HCT116 (cell line): Measurements from ENCODE around the gene ISOC2. TPM values are rescaled to one million over a fixed set of nuclear protein-coding genes. Genes with fewer than 3 reads are reported as not detected.
A peak's percentile ranks its signal among the peaks of the same experiment; 100 is the strongest.

Source experiments
- ATAC-seq: fragments of 200-7000 bp; cut with Tn5 transposase; 2 replicates; pipeline ENCODE4 v1.9.1; 2020; ENCODE audit warnings: mild to moderate bottlenecking, moderate library complexity
- Bru-seq: library from RNA; stranded (reverse); fragments of 400-500 nt; gene quantifications from one replicate; lab custom pipeline; 2021; lab: Mats Ljungman, UMichigan
- BruChase-seq, 2 experiments: library from RNA; stranded (reverse); fragments of 400-500 nt; gene quantifications; one replicate each; lab custom pipeline; 2021; lab: Mats Ljungman, UMichigan
- BruUV-seq: library from RNA; stranded (reverse); fragments of 400-500 nt; replicated peaks from 2 replicates; lab custom pipeline; 2021; lab: Mats Ljungman, UMichigan
- CTCF ChIA-PET: fragments of 300-600 bp; sonication (Branson Sonifier 250); formaldehyde crosslinking; loops from one replicate; lab custom pipeline; 2021; ENCODE audit warnings: antibody characterized with exemption; lab: Charles Lee
- POLR2A ChIA-PET: fragments of 300-600, 350-600 bp; sonication (Branson Sonifier 250); formaldehyde crosslinking; loops from one replicate; lab custom pipeline; 2021; ENCODE audit warnings: antibody characterized with exemption; lab: Charles Lee
- RAD21 ChIA-PET, 2 experiments: fragments of 300-600 bp; sonication (Branson Sonifier 250); formaldehyde crosslinking; loops; one replicate each; lab custom pipeline; 2023; ENCODE audit warnings: low total read pairs in 2 of 2; ENCODE audit not compliant: uncharacterized antibody in 2 of 2, unreplicated experiment in 2 of 2, low non-redundant PET in 1 of 2; lab: Charles Lee
- DNase-seq: peaks from one replicate; pipeline ENCODE4 v3.0.0-alpha.2; 2010; ENCODE audit warnings: low read depth, low spot score
- H2AFZ ChIP-seq: fragments of 200-600 bp; shearing (Covaris generic), sonication (generic); 2 replicates; pipeline ENCODE4 v1.6.1; 2017; ENCODE audit warnings: low read depth, mixed run types, mixed read lengths, antibody characterized with exemption, low read length; ENCODE audit not compliant: poor library complexity, severe bottlenecking
- H3K27ac ChIP-seq: 2 replicates; pipeline ENCODE4 v1.5.1; 2012; ENCODE audit warnings: low read depth, low read length
- H3K27me3 ChIP-seq: fragments of 200-600 bp; sonication (generic); 2 replicates; pipeline ENCODE4 v1.6.1; 2016; ENCODE audit warnings: mixed run types, low read length, mixed read lengths; ENCODE audit not compliant: insufficient read depth
- H3K36me3 ChIP-seq, 2 experiments: fragments of 200-500 bp in 1 of 2; fragments of 200-600 bp in 1 of 2; sonication (Bioruptor generic) in 1 of 2; sonication (generic) in 1 of 2; 2 replicates each; pipeline versions ENCODE4 v1.5.1 to v1.6.1; 2014 to 2016; ENCODE audit warnings: low read length in 2 of 2, inconsistent platforms in 1 of 2, mixed read lengths in 1 of 2, mixed run types in 1 of 2; ENCODE audit not compliant: insufficient read depth in 2 of 2, control insufficient read depth in 1 of 2
- H3K4me1 ChIP-seq, 2 experiments: fragments of 200-600 bp in 1 of 2; sonication (generic) in 1 of 2; 2 replicates each; pipeline versions ENCODE4 v1.5.1 to v1.6.1; 2012 to 2017; ENCODE audit warnings: low read length in 2 of 2, inconsistent platforms in 1 of 2, mild to moderate bottlenecking in 1 of 2, mixed read lengths in 1 of 2, mixed run types in 1 of 2, moderate library complexity in 1 of 2; ENCODE audit not compliant: insufficient read depth in 2 of 2, control insufficient read depth in 1 of 2
- H3K4me2 ChIP-seq: fragments of 200-600 bp; sonication (generic); 2 replicates; pipeline ENCODE4 v1.6.1; 2017; ENCODE audit warnings: mixed run types, low read length, mixed read lengths
- H3K4me3 ChIP-seq, 2 experiments: fragments of 200-600 bp in 1 of 2; sonication (generic) in 1 of 2; replicated peaks in 1 of 2; 2 replicates each; pipeline ENCODE4 v1.5.1; 2011 to 2016; ENCODE audit warnings: low read length in 2 of 2, control low read depth in 1 of 2, low read depth in 1 of 2, mild to moderate bottlenecking in 1 of 2, mixed read lengths in 1 of 2, mixed run types in 1 of 2
- H3K79me2 ChIP-seq: fragments of 200-600 bp; sonication (generic); 2 replicates; pipeline ENCODE4 v1.6.1; 2017; ENCODE audit warnings: mild to moderate bottlenecking, mixed run types, low read length, moderate library complexity, mixed read lengths; ENCODE audit not compliant: insufficient read depth
- H3K9ac ChIP-seq: fragments of 200-600 bp; sonication (generic); 2 replicates; pipeline ENCODE4 v1.6.1; 2016; ENCODE audit warnings: low read length, mixed read lengths
- H3K9me2 ChIP-seq: fragments of 200-600 bp; sonication (generic), shearing (Covaris generic); 2 replicates; pipeline ENCODE4 v1.6.1; 2017; ENCODE audit warnings: mixed run types, mild to moderate bottlenecking, moderate library complexity; ENCODE audit not compliant: insufficient read depth
- H3K9me3 ChIP-seq, 2 experiments: fragments of 200-500 bp in 1 of 2; fragments of 200-600 bp in 1 of 2; sonication (Bioruptor generic) in 1 of 2; sonication (generic) in 1 of 2; 2 replicates each; pipeline ENCODE4 v1.6.1; 2014 to 2017; ENCODE audit warnings: low read length in 2 of 2, mixed read lengths in 2 of 2, inconsistent platforms in 1 of 2, low read depth in 1 of 2, mild to moderate bottlenecking in 1 of 2, mixed run types in 1 of 2, moderate library complexity in 1 of 2; ENCODE audit not compliant: control insufficient read depth in 1 of 2, insufficient read depth in 1 of 2
- H4K20me1 ChIP-seq: fragments of 200-600 bp; sonication (generic), shearing (Covaris generic); 2 replicates; pipeline ENCODE4 v1.6.1; 2017; ENCODE audit warnings: mixed run types, mild to moderate bottlenecking, moderate library complexity; ENCODE audit not compliant: insufficient read depth
- EGR1 ChIP-seq: IDR thresholded peaks from 2 replicates; pipeline ENCODE4 v1.6.1; 2012; ENCODE audit warnings: low read depth
- ELF1 ChIP-seq: IDR thresholded peaks from 2 replicates; pipeline ENCODE4 v1.6.1; 2012; ENCODE audit warnings: low read depth, borderline replicate concordance
- JUND ChIP-seq: IDR thresholded peaks from 2 replicates; pipeline ENCODE4 v1.6.1; 2012
- POLR2A ChIP-seq: IDR thresholded peaks from 2 replicates; pipeline ENCODE4 v1.7.0; 2011; ENCODE audit warnings: borderline replicate concordance; ENCODE audit not compliant: insufficient read depth, insufficient read length; ENCODE audit errors: extremely low read depth
- RAD21 ChIP-seq: IDR thresholded peaks from 2 replicates; pipeline ENCODE4 v1.6.1; 2012; ENCODE audit warnings: low read depth, mild to moderate bottlenecking
- SIN3A ChIP-seq: IDR thresholded peaks from 2 replicates; pipeline ENCODE4 v1.6.1; 2012; ENCODE audit warnings: low read depth
- SP1 ChIP-seq: IDR thresholded peaks from 2 replicates; pipeline ENCODE4 v1.6.1; 2012; ENCODE audit warnings: low read depth
- ZFX ChIP-seq: fragments of 450-650 bp; IDR thresholded peaks from 2 replicates; pipeline ENCODE4 v1.6.1; 2017
- intact Hi-C: fragments of 100-400 bp; cut with micrococcal nuclease; formaldehyde crosslinking; loops from 2 replicates; pipeline ENCODE4 v1.10.0; 2022
- long read RNA-seq: library from polyadenylated mRNA; unstranded; transcript quantifications from one replicate; pipeline ENCODE4 v2.0.0, GENCODE V29; 2021; ENCODE audit not compliant: unreplicated experiment
- polyA plus RNA-seq: library from polyadenylated mRNA; unstranded; fragments of >200 nt; gene quantifications from 2 replicates; pipeline ENCODE4 v1.2.1, GENCODE V29; 2012; ENCODE audit warnings: missing spikeins
- total RNA-seq: library from RNA; stranded (reverse); gene quantifications from one replicate; pipeline ENCODE4 v1.2.1, GENCODE V29; 2021; ENCODE audit not compliant: unreplicated experiment
- TF ChIP-seq, protein P1 (sequence below): IDR thresholded peaks from 2 replicates; pipeline ENCODE4 v1.6.1; 2012
- TF ChIP-seq, protein P2 (sequence below): IDR thresholded peaks from 2 replicates; pipeline ENCODE4 v1.6.1; 2012; ENCODE audit warnings: low read depth
- TF ChIP-seq, protein P3 (sequence below): IDR thresholded peaks from 2 replicates; pipeline ENCODE4 v1.6.1; 2012

The ISOC2 gene, protein sequence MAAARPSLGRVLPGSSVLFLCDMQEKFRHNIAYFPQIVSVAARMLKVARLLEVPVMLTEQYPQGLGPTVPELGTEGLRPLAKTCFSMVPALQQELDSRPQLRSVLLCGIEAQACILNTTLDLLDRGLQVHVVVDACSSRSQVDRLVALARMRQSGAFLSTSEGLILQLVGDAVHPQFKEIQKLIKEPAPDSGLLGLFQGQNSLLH
- 56.8 TPM for total RNA-seq
- polyA plus RNA-seq = 53.6 and 62.9 TPM in 2 replicates
- percentile 65 among the genes with signal in this experiment for Bru-seq, nascent RNA
- BruChase-seq, experiment 1, labeled RNA remaining after a 6-hour chase = percentile 73 among the genes with signal in this experiment
- percentile 61 among the genes with signal in this experiment for BruChase-seq, experiment 2, labeled RNA remaining after a 2-hour chase
- long read RNA-seq, transcript ISOC2-202 (6 exons, 998 nt) = major isoform, 7 of 11 reads
- long read RNA-seq, partial matches to known transcripts = 0 of 11 reads
- long read RNA-seq, other reads (novel, unspliced or antisense) = 2 of 11 reads

DNA sequence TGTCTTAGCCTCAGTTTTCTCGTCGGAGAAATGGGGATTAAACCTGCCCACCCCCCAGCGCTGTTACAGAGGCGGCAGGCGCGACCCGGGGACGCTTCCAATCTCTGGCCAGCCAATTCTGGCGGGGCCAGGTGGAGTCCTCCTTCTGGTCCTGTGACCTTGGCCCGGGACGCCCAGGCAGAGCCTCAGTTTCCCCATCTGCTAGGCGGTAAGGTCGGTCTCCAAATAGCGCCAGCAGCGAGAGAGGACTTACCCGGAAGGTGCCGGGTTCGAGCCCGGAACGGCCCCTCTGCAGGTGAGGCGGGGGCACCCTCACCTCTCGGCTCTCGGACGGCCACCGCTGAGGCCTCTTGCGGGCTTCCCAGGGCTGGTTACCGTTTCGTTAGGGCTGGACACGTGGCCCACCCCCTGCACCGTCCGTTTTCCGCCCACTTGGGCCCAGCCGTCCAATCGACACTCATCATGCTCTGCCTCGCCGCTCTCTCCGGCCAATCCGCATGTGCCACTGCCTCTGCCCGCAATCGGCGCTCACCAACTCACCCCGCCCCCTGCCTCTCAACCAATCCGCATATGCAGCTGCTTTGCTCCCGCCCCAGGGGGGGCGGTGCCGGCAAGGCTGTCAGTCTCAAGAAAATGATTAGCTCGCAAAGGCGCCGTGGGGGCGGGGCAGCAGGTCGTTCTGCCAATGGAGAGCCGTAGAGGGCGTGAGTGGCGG is at the start of gene ISOC2:
Gene ISOC2, minus strand, starts transcription at position 384 of the 715 bp plus-strand sequence. CDS start 5,156 bp downstream, outside the sequence.
- Histone ChIP-seq H4K20me1 (no peaks in the 10 kb centered on the region), H3K9me3 (no peaks in the 10 kb centered on the region), H3K4me1 (peaks cover 9 to 28% of the 10 kb centered on the region in 2 experiments), H3K79me2 (peaks cover 12% of the 10 kb centered on the region; the same call in 1 of the 2 replicates), H3K4me3 (peak within 1 kb of the TSS; percentile 98 to 99), H3K9ac (peak within 1 kb of the TSS; percentile 96), H3K36me3 (no peaks in the 10 kb centered on the region), H3K27me3 (no peaks in the 10 kb centered on the region), H3K4me2 (peak within 1 kb of the TSS; percentile 98), H3K27ac (peak within 1 kb of the TSS; percentile 87), H3K9me2 (no peaks in the 10 kb centered on the region), H2AFZ (no peak within 1 kb of the TSS)
- no TSS peak for BruUV-seq
- ATAC-seq = peak; percentile 93
- peak; percentile 99 for DNase-seq
- POLR2A ChIA-PET = interaction anchor here (0.6 to 1.0 kb wide), 6 partner anchors 10 to 54 kb away, joined by 3 to 12 read pairs (median 5); partner anchors contain the start of genes UBE2S and ZNF628
- TF ChIP-seq, protein P1, sequence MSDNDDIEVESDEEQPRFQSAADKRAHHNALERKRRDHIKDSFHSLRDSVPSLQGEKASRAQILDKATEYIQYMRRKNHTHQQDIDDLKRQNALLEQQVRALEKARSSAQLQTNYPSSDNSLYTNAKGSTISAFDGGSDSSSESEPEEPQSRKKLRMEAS = peak; percentile 96
- TF ChIP-seq SP1 (peak; percentile 99), RAD21 (no peak), EGR1 (peak; percentile 78)
- CTCF ChIA-PET = interaction anchor here (0.6 to 1.5 kb wide), 6 partner anchors 8 to 315 kb away, joined by 3 to 7 read pairs (median 4); partner anchors contain the start of gene ZNF865
- intact Hi-C loops = no loop called here
- RAD21 ChIA-PET = interaction anchor here in 1 of 2 experiments (0.9 kb wide), 1 partner anchor 42 kb away, joined by 4 read pairs; no protein-coding TSS in a partner anchor

DNA sequence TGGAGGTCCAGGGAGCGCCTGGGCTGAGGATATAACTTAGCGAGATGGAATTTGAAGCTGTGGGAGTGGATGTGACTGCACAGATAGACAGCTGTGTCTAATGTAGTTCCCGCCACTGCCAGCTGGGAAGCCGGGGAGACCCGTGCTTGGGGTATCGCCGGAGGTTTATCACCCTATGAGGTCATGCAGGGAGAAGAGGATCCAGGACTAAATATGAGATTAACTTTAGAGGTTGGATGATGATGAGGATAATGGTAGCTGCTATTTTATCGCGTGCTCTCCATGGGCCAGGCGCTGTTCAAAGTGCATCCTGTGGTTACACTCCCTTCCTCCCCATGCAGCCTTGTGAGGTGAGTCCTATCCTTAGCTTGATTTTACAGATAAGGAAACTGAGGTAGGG is 46.7 kb upstream of the ISOC2 start:
- no peaks in the 10 kb centered on the region for H3K9me3 ChIP-seq
- peaks cover 0 to 4% of the 10 kb centered on the region in 2 experiments; a peak in 1 of 4 replicates for H3K4me1 ChIP-seq
- POLR2A ChIA-PET = no interaction called here
- RAD21 ChIA-PET = no interaction called here
- BruUV-seq = no TSS peak
- TF ChIP-seq SP1 (no peak), ELF1 (no peak), ZFX (no peak), SIN3A (no peak), POLR2A (no peak), JUND (no peak)
- TF ChIP-seq, protein P2, sequence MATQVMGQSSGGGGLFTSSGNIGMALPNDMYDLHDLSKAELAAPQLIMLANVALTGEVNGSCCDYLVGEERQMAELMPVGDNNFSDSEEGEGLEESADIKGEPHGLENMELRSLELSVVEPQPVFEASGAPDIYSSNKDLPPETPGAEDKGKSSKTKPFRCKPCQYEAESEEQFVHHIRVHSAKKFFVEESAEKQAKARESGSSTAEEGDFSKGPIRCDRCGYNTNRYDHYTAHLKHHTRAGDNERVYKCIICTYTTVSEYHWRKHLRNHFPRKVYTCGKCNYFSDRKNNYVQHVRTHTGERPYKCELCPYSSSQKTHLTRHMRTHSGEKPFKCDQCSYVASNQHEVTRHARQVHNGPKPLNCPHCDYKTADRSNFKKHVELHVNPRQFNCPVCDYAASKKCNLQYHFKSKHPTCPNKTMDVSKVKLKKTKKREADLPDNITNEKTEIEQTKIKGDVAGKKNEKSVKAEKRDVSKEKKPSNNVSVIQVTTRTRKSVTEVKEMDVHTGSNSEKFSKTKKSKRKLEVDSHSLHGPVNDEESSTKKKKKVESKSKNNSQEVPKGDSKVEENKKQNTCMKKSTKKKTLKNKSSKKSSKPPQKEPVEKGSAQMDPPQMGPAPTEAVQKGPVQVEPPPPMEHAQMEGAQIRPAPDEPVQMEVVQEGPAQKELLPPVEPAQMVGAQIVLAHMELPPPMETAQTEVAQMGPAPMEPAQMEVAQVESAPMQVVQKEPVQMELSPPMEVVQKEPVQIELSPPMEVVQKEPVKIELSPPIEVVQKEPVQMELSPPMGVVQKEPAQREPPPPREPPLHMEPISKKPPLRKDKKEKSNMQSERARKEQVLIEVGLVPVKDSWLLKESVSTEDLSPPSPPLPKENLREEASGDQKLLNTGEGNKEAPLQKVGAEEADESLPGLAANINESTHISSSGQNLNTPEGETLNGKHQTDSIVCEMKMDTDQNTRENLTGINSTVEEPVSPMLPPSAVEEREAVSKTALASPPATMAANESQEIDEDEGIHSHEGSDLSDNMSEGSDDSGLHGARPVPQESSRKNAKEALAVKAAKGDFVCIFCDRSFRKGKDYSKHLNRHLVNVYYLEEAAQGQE = no peak
- TF ChIP-seq, protein P1 = no peak
- TF ChIP-seq, protein P3, sequence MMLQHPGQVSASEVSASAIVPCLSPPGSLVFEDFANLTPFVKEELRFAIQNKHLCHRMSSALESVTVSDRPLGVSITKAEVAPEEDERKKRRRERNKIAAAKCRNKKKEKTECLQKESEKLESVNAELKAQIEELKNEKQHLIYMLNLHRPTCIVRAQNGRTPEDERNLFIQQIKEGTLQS = no peak
- no peak overlapping the region for H3K4me3 ChIP-seq
- DNase-seq (no peak), ATAC-seq (no peak)
- intact Hi-C loops = no loop called here
- H3K27ac ChIP-seq = no peak overlapping the region
- H4K20me1 ChIP-seq = no peaks in the 10 kb centered on the region
- no peaks in the 10 kb centered on the region for H3K36me3 ChIP-seq
- H3K27me3 ChIP-seq = no peaks in the 10 kb centered on the region
- CTCF ChIA-PET = interaction anchor here (0.8 kb wide), 1 partner anchor 98 kb away, joined by 4 read pairs; no protein-coding TSS in a partner anchor
- H3K9ac ChIP-seq = no peak overlapping the region
- no peaks in the 10 kb centered on the region for H3K79me2 ChIP-seq
- H3K9me2 ChIP-seq = no peaks in the 10 kb centered on the region
- H3K4me2 ChIP-seq = no peak overlapping the region
- H2AFZ ChIP-seq = no peak overlapping the region
